ENCODE measurements around the gene SGMS1.

DNA sequence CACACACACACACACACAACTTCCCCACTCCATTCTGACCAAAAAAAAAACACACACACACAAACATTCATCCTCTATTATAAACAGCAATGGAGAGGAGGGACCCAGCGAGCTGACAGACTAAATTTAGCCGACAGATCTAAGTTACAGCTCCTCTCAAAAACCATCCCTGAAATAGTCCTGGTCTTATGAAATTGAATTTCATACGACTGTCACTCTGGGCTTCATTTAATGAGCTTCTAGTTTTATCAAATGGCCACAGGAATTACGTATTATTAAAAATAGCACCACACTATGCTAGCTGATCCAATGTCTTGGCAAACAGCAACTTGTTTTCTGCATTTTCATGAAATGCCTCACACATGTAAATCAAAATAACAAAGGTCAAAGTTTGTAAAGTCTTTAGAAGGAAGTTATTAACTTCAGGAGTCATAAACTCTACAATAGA, 241.2 kb downstream of the SGMS1 start:
- TF ChIP-seq CTCF (conservative IDR thresholded peaks at IDR 0.05 in 1 of 2, IDR thresholded peaks at IDR 0.05 in 1 of 2; ENCODE audit: low read depth in 1 of 2, low read length in 2 of 2) (no peak), EZH2 (IDR thresholded peaks at IDR 0.05; ENCODE audit: low read length, missing control alignments) (no peak)
